PC-9 (cell line): Measurements from ENCODE around the gene SST. TPM values are rescaled to one million over a fixed set of nuclear protein-coding genes. Genes with fewer than 3 reads are reported as not detected.

ENCODE experiments used
- BruUV-seq: library from RNA; stranded (reverse); fragments of 400-500 nt; replicated peaks from 2 replicates; lab custom pipeline; 2021; lab: Mats Ljungman, UMichigan
- CTCF ChIA-PET: fragments of 300-600 bp; sonication (Branson Sonifier 250); formaldehyde crosslinking; loops from one replicate; lab custom pipeline; 2022; ENCODE audit warnings: antibody characterized with exemption; lab: Charles Lee
- POLR2A ChIA-PET: fragments of 300-600 bp; sonication (Branson Sonifier 250); formaldehyde crosslinking; loops from one replicate; lab custom pipeline; 2022; ENCODE audit warnings: antibody characterized with exemption; ENCODE audit not compliant: unreplicated experiment; lab: Charles Lee
- DNase-seq, 2 experiments: peaks; one replicate each; pipeline versions ENCODE4 v3.0.0 to v3.0.0-alpha.2; 2015 to 2022; ENCODE audit warnings: mixed read lengths in 1 of 2
- H2AFZ ChIP-seq: fragments of 200-600 bp; sonication (generic); 2 replicates; pipeline ENCODE4 v1.8.1; 2017; ENCODE audit warnings: antibody characterized with exemption
- H3F3A ChIP-seq: fragments of 200-600 bp; sonication (generic); 2 replicates; pipeline ENCODE4 v1.8.1; 2017; ENCODE audit warnings: antibody characterized with exemption, mild to moderate bottlenecking, low read depth; ENCODE audit not compliant: insufficient read depth
- H3K27ac ChIP-seq: fragments of 200-600 bp; sonication (generic); 2 replicates; pipeline ENCODE4 v1.6.1; 2016; ENCODE audit warnings: mixed run types
- H3K27me3 ChIP-seq: fragments of 200-600 bp; sonication (generic); 2 replicates; pipeline ENCODE4 v1.6.1; 2016; ENCODE audit warnings: low read depth, mixed run types; ENCODE audit not compliant: insufficient read depth
- H3K36me3 ChIP-seq: fragments of 200-600 bp; sonication (generic); 2 replicates; pipeline ENCODE4 v1.6.1; 2016; ENCODE audit warnings: low read depth, mixed run types
- H3K4me1 ChIP-seq: fragments of 200-600 bp; sonication (generic); replicated peaks from 2 replicates; pipeline ENCODE4 v1.6.1; 2016; ENCODE audit warnings: mixed run types; ENCODE audit not compliant: insufficient read depth
- H3K4me2 ChIP-seq: fragments of 200-600 bp; sonication (generic); 2 replicates; pipeline ENCODE4 v1.6.1; 2017; ENCODE audit warnings: mixed run types
- H3K4me3 ChIP-seq: fragments of 200-600 bp; sonication (generic); 2 replicates; pipeline ENCODE4 v1.6.1; 2016; ENCODE audit warnings: mixed run types
- H3K79me2 ChIP-seq: fragments of 200-600 bp; sonication (generic); 2 replicates; pipeline ENCODE4 v1.6.1; 2017; ENCODE audit warnings: low read depth, mixed run types
- H3K9me2 ChIP-seq: fragments of 200-600 bp; sonication (generic); 2 replicates; pipeline ENCODE4 v1.8.1; 2017; ENCODE audit warnings: mild to moderate bottlenecking; ENCODE audit not compliant: insufficient read depth
- H3K9me3 ChIP-seq: fragments of 200-600 bp; sonication (generic); 2 replicates; pipeline ENCODE4 v1.8.1; 2016; ENCODE audit warnings: low read depth; ENCODE audit not compliant: insufficient read depth
- H4K20me1 ChIP-seq: fragments of 200-600 bp; sonication (generic); 2 replicates; pipeline ENCODE4 v1.8.1; 2017; ENCODE audit not compliant: insufficient read depth
- EZH2 ChIP-seq: fragments of 200-600 bp; sonication (generic); IDR thresholded peaks from 2 replicates; pipeline ENCODE4 v1.8.0; 2017; ENCODE audit warnings: antibody characterized with exemption, low read depth
- intact Hi-C: fragments of 100-400 bp; cut with micrococcal nuclease; formaldehyde crosslinking; loops from one replicate; pipeline ENCODE4 v1.10.0; 2022; ENCODE audit not compliant: unreplicated experiment
- total RNA-seq: library from RNA; stranded (reverse); gene quantifications from 2 replicates; pipeline ENCODE4 v1.2.3, GENCODE V29; 2021
- TF ChIP-seq, protein P1 (sequence below): fragments of 200-600 bp; sonication (generic); conservative IDR thresholded peaks from 2 replicates; pipeline ENCODE4 v1.6.1; 2017; ENCODE audit warnings: mixed run types, antibody characterized with exemption, mild to moderate bottlenecking, moderate library complexity

Gene SST
- total RNA-seq, 1 experiment from 2014 or later = not detected

DNA sequence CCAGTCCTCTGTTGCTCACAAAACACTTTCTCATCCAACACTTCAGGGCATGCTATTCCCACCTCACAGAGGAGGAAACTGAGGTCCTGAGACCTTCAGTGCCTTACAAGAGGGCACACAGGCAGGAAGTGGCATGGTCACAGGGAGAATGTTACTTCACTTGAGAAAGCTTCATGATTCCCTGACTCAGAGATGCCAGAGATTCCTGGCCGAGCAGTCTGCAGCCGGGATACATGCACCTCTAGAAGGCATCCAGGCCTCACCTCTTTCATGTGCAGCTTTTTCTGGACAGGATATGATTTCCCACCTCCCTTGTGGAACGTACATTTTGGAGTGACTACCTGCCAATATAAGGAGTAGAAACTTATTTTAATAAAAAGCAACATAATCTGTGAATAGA is 2.8 kb upstream of the SST start:
- H3F3A ChIP-seq = no peaks in the 10 kb centered on the region
- H3K9me2 ChIP-seq = no peaks in the 10 kb centered on the region
- H4K20me1 ChIP-seq = no peaks in the 10 kb centered on the region
- no peaks in the 10 kb centered on the region for H3K4me1 ChIP-seq
- no peaks in the 10 kb centered on the region for H3K79me2 ChIP-seq
- intact Hi-C loops = no loop called here
- CTCF ChIA-PET = no interaction called here
- POLR2A ChIA-PET = no interaction called here
- BruUV-seq = no TSS peak
- H3K36me3 ChIP-seq = no peaks in the 10 kb centered on the region
- TF ChIP-seq EZH2 = no peak
- TF ChIP-seq, protein P1, sequence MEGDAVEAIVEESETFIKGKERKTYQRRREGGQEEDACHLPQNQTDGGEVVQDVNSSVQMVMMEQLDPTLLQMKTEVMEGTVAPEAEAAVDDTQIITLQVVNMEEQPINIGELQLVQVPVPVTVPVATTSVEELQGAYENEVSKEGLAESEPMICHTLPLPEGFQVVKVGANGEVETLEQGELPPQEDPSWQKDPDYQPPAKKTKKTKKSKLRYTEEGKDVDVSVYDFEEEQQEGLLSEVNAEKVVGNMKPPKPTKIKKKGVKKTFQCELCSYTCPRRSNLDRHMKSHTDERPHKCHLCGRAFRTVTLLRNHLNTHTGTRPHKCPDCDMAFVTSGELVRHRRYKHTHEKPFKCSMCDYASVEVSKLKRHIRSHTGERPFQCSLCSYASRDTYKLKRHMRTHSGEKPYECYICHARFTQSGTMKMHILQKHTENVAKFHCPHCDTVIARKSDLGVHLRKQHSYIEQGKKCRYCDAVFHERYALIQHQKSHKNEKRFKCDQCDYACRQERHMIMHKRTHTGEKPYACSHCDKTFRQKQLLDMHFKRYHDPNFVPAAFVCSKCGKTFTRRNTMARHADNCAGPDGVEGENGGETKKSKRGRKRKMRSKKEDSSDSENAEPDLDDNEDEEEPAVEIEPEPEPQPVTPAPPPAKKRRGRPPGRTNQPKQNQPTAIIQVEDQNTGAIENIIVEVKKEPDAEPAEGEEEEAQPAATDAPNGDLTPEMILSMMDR = no peak
- no peak overlapping the region for H3K4me3 ChIP-seq
- no peak overlapping the region for H3K27ac ChIP-seq
- H2AFZ ChIP-seq = no peak overlapping the region
- no peak for DNase-seq
- H3K4me2 ChIP-seq = no peak overlapping the region
- H3K27me3 ChIP-seq = peaks cover 95% of the 10 kb centered on the region
- H3K9me3 ChIP-seq = no peaks in the 10 kb centered on the region

DNA sequence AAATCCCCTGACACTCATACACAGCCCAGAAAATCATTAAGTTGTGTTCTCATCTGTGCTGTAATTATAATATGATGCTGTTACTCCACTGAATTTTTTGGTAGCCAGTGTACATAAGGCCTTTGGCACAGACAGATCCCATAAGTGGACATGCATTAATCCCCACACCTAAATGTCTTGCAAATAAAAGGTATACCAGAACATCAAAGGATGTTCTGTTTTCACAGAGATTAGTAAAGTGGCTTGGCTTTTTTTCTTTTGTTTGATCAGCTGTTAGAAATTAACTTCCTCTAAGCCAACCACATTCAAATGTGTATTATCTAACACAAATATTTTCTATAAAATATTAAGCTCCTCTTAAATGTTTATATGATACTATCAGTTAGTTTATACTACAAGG is 2.7 kb downstream of the SST start:
- CTCF ChIA-PET = interaction anchor here (0.6 to 0.9 kb wide), 2 partner anchors 12 to 517 kb away, joined by 3 to 6 read pairs; no protein-coding TSS in a partner anchor
- H3K27me3 ChIP-seq = peaks cover 93% of the 10 kb centered on the region

DNA sequence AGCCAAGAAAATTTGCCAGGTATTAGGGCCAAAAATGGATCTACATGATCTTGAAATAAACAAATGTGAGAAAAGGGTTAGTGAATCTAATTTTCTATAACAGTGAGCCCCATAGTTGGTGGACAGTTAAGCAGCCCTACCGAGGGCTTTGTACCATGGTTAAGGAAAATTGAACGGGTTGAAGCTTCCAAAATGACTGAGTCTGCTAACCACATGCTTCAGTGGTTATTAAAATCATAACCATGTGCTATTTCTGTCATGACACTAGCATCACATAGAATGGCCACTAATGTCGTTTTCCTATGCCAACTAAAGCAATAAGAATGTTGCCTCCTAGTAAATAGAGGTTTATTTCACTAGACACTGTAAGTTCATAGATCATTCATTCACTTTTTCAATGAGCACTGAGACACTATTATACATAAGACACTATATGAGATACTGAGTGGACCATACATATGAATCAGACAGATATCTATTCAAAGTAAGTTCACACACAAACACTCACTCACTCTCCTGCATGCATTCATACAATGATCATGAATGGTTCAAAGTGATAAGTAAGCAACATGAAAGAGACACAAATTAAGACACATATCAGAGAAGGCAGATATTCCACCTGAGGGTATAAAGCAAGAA is 4.3 kb downstream of the SST start:
- Histone ChIP-seq H3K79me2 (no peaks in the 10 kb centered on the region), H3K4me2 (no peak overlapping the region), H3K4me3 (no peak overlapping the region), H3K27ac (no peak overlapping the region), H3K4me1 (no peaks in the 10 kb centered on the region), H3K9me2 (no peaks in the 10 kb centered on the region), H3K9me3 (no peaks in the 10 kb centered on the region), H3K36me3 (no peaks in the 10 kb centered on the region), H2AFZ (no peak overlapping the region), H3K27me3 (peaks cover 90% of the 10 kb centered on the region), H3F3A (no peaks in the 10 kb centered on the region), H4K20me1 (no peaks in the 10 kb centered on the region)
- no peak for DNase-seq
- no peak for TF ChIP-seq EZH2
- TF ChIP-seq, protein P1 = no peak
- POLR2A ChIA-PET = no interaction called here
- no TSS peak for BruUV-seq
- CTCF ChIA-PET = no interaction called here
- intact Hi-C loops = no loop called here

More for the DNA sequence above, 2.7 kb downstream of the SST start:
- H3K4me2 ChIP-seq = no peak overlapping the region
- no peaks in the 10 kb centered on the region for H4K20me1 ChIP-seq
- no peak for TF ChIP-seq EZH2
- TF ChIP-seq, protein P1 = no peak
- POLR2A ChIA-PET = no interaction called here
- H3K79me2 ChIP-seq = no peaks in the 10 kb centered on the region
- intact Hi-C loops = no loop called here
- no peaks in the 10 kb centered on the region for H3K9me3 ChIP-seq
- H3K27ac ChIP-seq = no peak overlapping the region
- H3F3A ChIP-seq = no peaks in the 10 kb centered on the region
- DNase-seq = no peak
- H3K4me3 ChIP-seq = no peak overlapping the region
- BruUV-seq = no TSS peak
- H2AFZ ChIP-seq = no peak overlapping the region
- no peaks in the 10 kb centered on the region for H3K9me2 ChIP-seq
- no peaks in the 10 kb centered on the region for H3K36me3 ChIP-seq
- H3K4me1 ChIP-seq = no peaks in the 10 kb centered on the region
